ENCODE measurements around the gene ACADVL.

The ACADVL gene

GRCh38 chr17:7208754-7209460 is 10.8 kb upstream of the ACADVL start:
- Histone ChIP-seq H3K27me3 (ENCODE audit: insufficient read depth, low read length) (no peaks in the 10 kb centered on the region), H3K9ac (ENCODE audit: low read length) (no peak overlapping the region), H3K9me2 (ENCODE audit: low read depth, low read length) (no peaks in the 10 kb centered on the region), H3K4me1 (ENCODE audit: insufficient read depth, low read length, severe bottlenecking) (peaks cover 18% of the 10 kb centered on the region), H3K36me3 (ENCODE audit: insufficient read depth, low read length) (no peaks in the 10 kb centered on the region), H3K27ac (ENCODE audit: low read depth, low read length, poor library complexity, severe bottlenecking) (no peak overlapping the region), H3K79me2 (ENCODE audit: insufficient read depth, low read length) (no peaks in the 10 kb centered on the region), H3F3A (ENCODE audit: insufficient read depth, low read length) (no peaks in the 10 kb centered on the region), H2AFZ (ENCODE audit: low read length) (no peak overlapping the region), H3K4me3 (ENCODE audit: low read depth, low read length, poor library complexity, severe bottlenecking) (no peak overlapping the region), H3K4me2 (ENCODE audit: low read length) (no peak overlapping the region), H4K20me1 (ENCODE audit: insufficient read depth, low read length) (no peaks in the 10 kb centered on the region), H3K9me3 (ENCODE audit: low read length) (no peaks in the 10 kb centered on the region)
- TF ChIP-seq EZH2 (IDR thresholded peaks at IDR 0.05; ENCODE audit: borderline replicate concordance, low read length) (no peak), CTCF (IDR thresholded peaks at IDR 0.05; ENCODE audit: low read length) (no peak)

- no peak for TF ChIP-seq CTCF (IDR thresholded peaks at IDR 0.05; ENCODE audit: low read length)
- no peak for TF ChIP-seq EZH2 (IDR thresholded peaks at IDR 0.05; ENCODE audit: borderline replicate concordance, low read length)
- Histone ChIP-seq H3K36me3 (ENCODE audit: insufficient read depth, low read length) (no peaks in the 10 kb centered on the region), H2AFZ (ENCODE audit: low read length) (no peak overlapping the region), H3K27me3 (ENCODE audit: insufficient read depth, low read length) (no peaks in the 10 kb centered on the region), H3F3A (ENCODE audit: insufficient read depth, low read length) (no peaks in the 10 kb centered on the region), H3K79me2 (ENCODE audit: insufficient read depth, low read length) (no peaks in the 10 kb centered on the region), H3K9me3 (ENCODE audit: low read length) (no peaks in the 10 kb centered on the region), H3K4me3 (ENCODE audit: low read depth, low read length, poor library complexity, severe bottlenecking) (no peak overlapping the region), H3K4me2 (ENCODE audit: low read length) (no peak overlapping the region), H4K20me1 (ENCODE audit: insufficient read depth, low read length) (no peaks in the 10 kb centered on the region), H3K27ac (ENCODE audit: low read depth, low read length, poor library complexity, severe bottlenecking) (no peak overlapping the region), H3K9ac (ENCODE audit: low read length) (no peak overlapping the region), H3K4me1 (ENCODE audit: insufficient read depth, low read length, severe bottlenecking) (peaks cover 14% of the 10 kb centered on the region), H3K9me2 (ENCODE audit: low read depth, low read length) (no peaks in the 10 kb centered on the region)
Observed at GRCh38 chr17:7211491-7212273, 8.1 kb upstream of the ACADVL start.

- Histone ChIP-seq H2AFZ (ENCODE audit: low read length) (no peak overlapping the region), H3K4me3 (ENCODE audit: low read depth, low read length, poor library complexity, severe bottlenecking) (peak overlapping the region; percentile 49), H3F3A (ENCODE audit: insufficient read depth, low read length) (no peaks in the 10 kb centered on the region), H3K4me2 (ENCODE audit: low read length) (peak overlapping the region; percentile 57), H3K27ac (ENCODE audit: low read depth, low read length, poor library complexity, severe bottlenecking) (no peak overlapping the region), H3K9ac (ENCODE audit: low read length) (no peak overlapping the region), H3K27me3 (ENCODE audit: insufficient read depth, low read length) (no peaks in the 10 kb centered on the region), H4K20me1 (ENCODE audit: insufficient read depth, low read length) (no peaks in the 10 kb centered on the region), H3K36me3 (ENCODE audit: insufficient read depth, low read length) (no peaks in the 10 kb centered on the region), H3K9me3 (ENCODE audit: low read length) (no peaks in the 10 kb centered on the region), H3K79me2 (ENCODE audit: insufficient read depth, low read length) (no peaks in the 10 kb centered on the region), H3K4me1 (ENCODE audit: insufficient read depth, low read length, severe bottlenecking) (peaks cover 24% of the 10 kb centered on the region), H3K9me2 (ENCODE audit: low read depth, low read length) (no peaks in the 10 kb centered on the region)
- peak; percentile 63 for TF ChIP-seq CTCF (IDR thresholded peaks at IDR 0.05; ENCODE audit: low read length)
- no peak for TF ChIP-seq EZH2 (IDR thresholded peaks at IDR 0.05; ENCODE audit: borderline replicate concordance, low read length)
Observed at GRCh38 chr17:7213895-7214299, 5.8 kb upstream of the ACADVL start.

Measured in OCI-LY1 (cell line).